ENCODE results near the gene PDZRN3. TPM values are rescaled to one million over a fixed set of nuclear protein-coding genes. Genes with fewer than 3 reads are reported as not detected.

The PDZRN3 gene
- total and polyA plus RNA-seq, 2 donors (not counting 3 experiments of a cell fraction or from before 2014, with no cell fraction given): not detected

GRCh38 chr3:73394240-73394639 lies 230.5 kb downstream of the PDZRN3 start:
- no peaks in the 10 kb centered on the region for H3K36me3 ChIP-seq (ENCODE audit: control insufficient read depth in 2 of 2, extremely low read depth in 1 of 2, insufficient read depth in 2 of 2, low read length in 2 of 2)
- H2AFZ ChIP-seq (ENCODE audit: low read depth, low read length): no peak overlapping the region
- no peak for FAIRE-seq
- no peaks in the 10 kb centered on the region for H3K4me1 ChIP-seq (ENCODE audit: control insufficient read depth, extremely low read depth, insufficient read depth, low read length)
- H3K27ac ChIP-seq (ENCODE audit: insufficient read depth, low read depth, low read length): no peak overlapping the region
- dilution Hi-C loops (cut with MboI; ENCODE audit: extremely low pct_ligation_motif_present, low sequenced_read_pairs): no loop called here
- H3K9me3 ChIP-seq (replicated peaks; ENCODE audit: control insufficient read depth, insufficient read depth, low read length): no peaks in the 10 kb centered on the region
- TF ChIP-seq CTCF (IDR thresholded peaks at IDR 0.05; ENCODE audit: extremely low read depth in 1 of 2, insufficient read depth in 1 of 2, low read depth in 1 of 2, low read length in 2 of 2): no peak
- no peak for TF ChIP-seq POLR2A (IDR thresholded peaks at IDR 0.05; ENCODE audit: low read depth, low read length)
- TF ChIP-seq FOS (IDR thresholded peaks at IDR 0.05; ENCODE audit: borderline replicate concordance, insufficient read depth, low read length): no peak
- no peak for TF ChIP-seq JUN (IDR thresholded peaks at IDR 0.05; ENCODE audit: borderline replicate concordance, insufficient read depth, insufficient read length, low read depth)
- CTCF ChIA-PET: no interaction called here
- no peak overlapping the region for H3K9ac ChIP-seq (replicated peaks; ENCODE audit: extremely low read depth, insufficient read depth, low read length)
- H3K27me3 ChIP-seq (ENCODE audit: control insufficient read depth in 2 of 2, insufficient read depth in 2 of 2, low read length in 2 of 2): no peaks in the 10 kb centered on the region
- no peaks in the 10 kb centered on the region for H4K20me1 ChIP-seq (replicated peaks; ENCODE audit: control insufficient read depth, extremely low read depth, insufficient read depth, low read length)
- no peak overlapping the region for H3K4me3 ChIP-seq (replicated peaks in 1 of 3; ENCODE audit: insufficient read depth in 1 of 3, low read depth in 1 of 3, low read length in 3 of 3)
- no TSS peak for BruUV-seq (replicated peaks)
- no peak for DNase-seq (ENCODE audit: low read depth, low spot score)
- no peaks in the 10 kb centered on the region for H3K79me2 ChIP-seq (ENCODE audit: control insufficient read depth, insufficient read depth, low read length)
- POLR2A ChIA-PET: no interaction called here
- intact Hi-C loops (cut with micrococcal nuclease): no loop called here
- H3K4me2 ChIP-seq (ENCODE audit: insufficient read depth, low read length): no peak overlapping the region
- H3K9me1 ChIP-seq (replicated peaks; ENCODE audit: control insufficient read depth, extremely low read depth, insufficient read depth, low read length): no peaks in the 10 kb centered on the region

GRCh38 chr3:73393005-73393404 lies 231.7 kb downstream of the PDZRN3 start:
- POLR2A ChIA-PET: no interaction called here
- H3K27me3 ChIP-seq (ENCODE audit: control insufficient read depth in 2 of 2, insufficient read depth in 2 of 2, low read length in 2 of 2): no peaks in the 10 kb centered on the region
- H3K4me2 ChIP-seq (ENCODE audit: insufficient read depth, low read length): no peak overlapping the region
- no TSS peak for BruUV-seq (replicated peaks)
- no peaks in the 10 kb centered on the region for H3K9me3 ChIP-seq (replicated peaks; ENCODE audit: control insufficient read depth, insufficient read depth, low read length)
- no peaks in the 10 kb centered on the region for H3K4me1 ChIP-seq (ENCODE audit: control insufficient read depth, extremely low read depth, insufficient read depth, low read length)
- TF ChIP-seq MYC (IDR thresholded peaks at IDR 0.05; ENCODE audit: low read depth, low read length) (no peak), CTCF (IDR thresholded peaks at IDR 0.05; ENCODE audit: extremely low read depth in 1 of 2, insufficient read depth in 1 of 2, low read depth in 1 of 2, low read length in 2 of 2) (no peak), MAX (IDR thresholded peaks at IDR 0.05; ENCODE audit: insufficient read depth, insufficient read length) (no peak), JUN (IDR thresholded peaks at IDR 0.05; ENCODE audit: borderline replicate concordance, insufficient read depth, insufficient read length, low read depth) (no peak), FOS (IDR thresholded peaks at IDR 0.05; ENCODE audit: borderline replicate concordance, insufficient read depth, low read length) (no peak), POLR2A (IDR thresholded peaks at IDR 0.05; ENCODE audit: low read depth, low read length) (no peak), POLR2AphosphoS5 (IDR thresholded peaks at IDR 0.05; ENCODE audit: insufficient read depth, low read depth, low read length) (no peak), GATA2 (IDR thresholded peaks at IDR 0.05; ENCODE audit: insufficient read depth, insufficient read length, low read depth, low read length) (no peak), EZH2 (IDR thresholded peaks at IDR 0.05; ENCODE audit: borderline replicate concordance, low read depth, low read length, severe bottlenecking) (no peak)
- no peak overlapping the region for H2AFZ ChIP-seq (ENCODE audit: low read depth, low read length)
- H3K4me3 ChIP-seq (replicated peaks in 1 of 3; ENCODE audit: insufficient read depth in 1 of 3, low read depth in 1 of 3, low read length in 3 of 3): no peak overlapping the region
- intact Hi-C loops (cut with micrococcal nuclease): no loop called here
- DNase-seq (ENCODE audit: low read depth, low spot score) (no peak), FAIRE-seq (no peak)
- dilution Hi-C loops (cut with MboI; ENCODE audit: extremely low pct_ligation_motif_present, low sequenced_read_pairs): no loop called here
- no peaks in the 10 kb centered on the region for H3K36me3 ChIP-seq (ENCODE audit: control insufficient read depth in 2 of 2, extremely low read depth in 1 of 2, insufficient read depth in 2 of 2, low read length in 2 of 2)
- no peaks in the 10 kb centered on the region for H3K9me1 ChIP-seq (replicated peaks; ENCODE audit: control insufficient read depth, extremely low read depth, insufficient read depth, low read length)
- CTCF ChIA-PET: no interaction called here
- H3K27ac ChIP-seq (ENCODE audit: insufficient read depth, low read depth, low read length): no peak overlapping the region
- H4K20me1 ChIP-seq (replicated peaks; ENCODE audit: control insufficient read depth, extremely low read depth, insufficient read depth, low read length): no peaks in the 10 kb centered on the region
- no peak overlapping the region for H3K9ac ChIP-seq (replicated peaks; ENCODE audit: extremely low read depth, insufficient read depth, low read length)
- H3K79me2 ChIP-seq (ENCODE audit: control insufficient read depth, insufficient read depth, low read length): no peaks in the 10 kb centered on the region
